Erythroblast (primary cell): ENCODE measurements around the gene EIF3A.
"Not testable (repeated sequence)": the region's sequence is repeated elsewhere in the genome, so short reads cannot be mapped to it uniquely, and the experiment has no call there.

ENCODE experiments used
- DNase-seq, 2 experiments: peaks; one replicate each; lab custom pipeline; 2025; lab: John Stamatoyannopoulos, UW
- GATA1 ChIP-seq: IDR thresholded peaks from 2 replicates; pipeline ENCODE4 v1.6.1; 2011; ENCODE audit warnings: low read depth, mild to moderate bottlenecking, control low read depth, low read length, moderate library complexity
- POLR2A ChIP-seq: IDR thresholded peaks from 2 replicates; pipeline ENCODE4 v1.6.1; 2011; ENCODE audit warnings: mild to moderate bottlenecking, low read length

Gene EIF3A, protein sequence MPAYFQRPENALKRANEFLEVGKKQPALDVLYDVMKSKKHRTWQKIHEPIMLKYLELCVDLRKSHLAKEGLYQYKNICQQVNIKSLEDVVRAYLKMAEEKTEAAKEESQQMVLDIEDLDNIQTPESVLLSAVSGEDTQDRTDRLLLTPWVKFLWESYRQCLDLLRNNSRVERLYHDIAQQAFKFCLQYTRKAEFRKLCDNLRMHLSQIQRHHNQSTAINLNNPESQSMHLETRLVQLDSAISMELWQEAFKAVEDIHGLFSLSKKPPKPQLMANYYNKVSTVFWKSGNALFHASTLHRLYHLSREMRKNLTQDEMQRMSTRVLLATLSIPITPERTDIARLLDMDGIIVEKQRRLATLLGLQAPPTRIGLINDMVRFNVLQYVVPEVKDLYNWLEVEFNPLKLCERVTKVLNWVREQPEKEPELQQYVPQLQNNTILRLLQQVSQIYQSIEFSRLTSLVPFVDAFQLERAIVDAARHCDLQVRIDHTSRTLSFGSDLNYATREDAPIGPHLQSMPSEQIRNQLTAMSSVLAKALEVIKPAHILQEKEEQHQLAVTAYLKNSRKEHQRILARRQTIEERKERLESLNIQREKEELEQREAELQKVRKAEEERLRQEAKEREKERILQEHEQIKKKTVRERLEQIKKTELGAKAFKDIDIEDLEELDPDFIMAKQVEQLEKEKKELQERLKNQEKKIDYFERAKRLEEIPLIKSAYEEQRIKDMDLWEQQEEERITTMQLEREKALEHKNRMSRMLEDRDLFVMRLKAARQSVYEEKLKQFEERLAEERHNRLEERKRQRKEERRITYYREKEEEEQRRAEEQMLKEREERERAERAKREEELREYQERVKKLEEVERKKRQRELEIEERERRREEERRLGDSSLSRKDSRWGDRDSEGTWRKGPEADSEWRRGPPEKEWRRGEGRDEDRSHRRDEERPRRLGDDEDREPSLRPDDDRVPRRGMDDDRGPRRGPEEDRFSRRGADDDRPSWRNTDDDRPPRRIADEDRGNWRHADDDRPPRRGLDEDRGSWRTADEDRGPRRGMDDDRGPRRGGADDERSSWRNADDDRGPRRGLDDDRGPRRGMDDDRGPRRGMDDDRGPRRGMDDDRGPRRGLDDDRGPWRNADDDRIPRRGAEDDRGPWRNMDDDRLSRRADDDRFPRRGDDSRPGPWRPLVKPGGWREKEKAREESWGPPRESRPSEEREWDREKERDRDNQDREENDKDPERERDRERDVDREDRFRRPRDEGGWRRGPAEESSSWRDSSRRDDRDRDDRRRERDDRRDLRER (N-terminal part only)

DNA sequence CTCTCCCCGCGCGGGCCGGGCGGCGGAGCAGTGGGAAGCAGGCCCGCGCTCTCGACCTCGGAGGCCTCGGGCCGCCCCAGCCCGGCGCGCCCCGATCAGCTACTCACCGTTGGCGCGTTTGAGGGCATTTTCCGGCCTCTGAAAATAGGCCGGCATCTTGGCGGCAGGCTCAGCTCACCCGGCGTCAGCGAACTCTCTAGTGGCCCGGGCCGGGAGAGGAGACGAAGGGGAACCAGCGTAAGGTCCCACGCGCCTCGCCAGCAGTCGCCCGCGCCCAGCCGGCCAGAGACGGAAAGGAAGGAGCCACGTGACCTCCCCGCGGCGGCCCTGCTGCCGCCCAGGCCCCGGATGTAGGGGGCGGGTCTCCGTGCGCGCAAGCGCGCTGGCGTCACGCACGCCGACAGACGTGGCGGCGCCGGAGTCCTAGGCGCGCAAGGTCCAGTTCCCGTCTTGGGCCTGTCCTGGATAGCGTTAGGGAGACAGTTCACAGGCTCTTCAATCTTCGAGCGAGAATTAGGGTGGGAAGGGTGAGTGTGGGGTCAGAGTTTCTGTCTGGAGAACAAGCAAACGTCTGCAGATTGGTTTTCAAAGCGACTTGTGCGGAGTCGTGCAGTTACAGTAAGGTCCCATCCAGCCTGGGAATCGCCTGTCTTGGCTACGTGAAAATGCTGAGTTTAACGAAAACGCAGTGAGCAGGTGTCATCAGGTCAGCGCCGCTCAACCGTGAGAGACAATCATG is at the start of gene EIF3A:
Gene EIF3A (minus strand): TSS at position 297 of the 739 bp plus-strand sequence. CDS start 141 bp downstream, at position 156.
- peak; percentile 95 to 97 for DNase-seq
- TF ChIP-seq GATA1 = no peak
- peak; percentile 98 for TF ChIP-seq POLR2A

DNA sequence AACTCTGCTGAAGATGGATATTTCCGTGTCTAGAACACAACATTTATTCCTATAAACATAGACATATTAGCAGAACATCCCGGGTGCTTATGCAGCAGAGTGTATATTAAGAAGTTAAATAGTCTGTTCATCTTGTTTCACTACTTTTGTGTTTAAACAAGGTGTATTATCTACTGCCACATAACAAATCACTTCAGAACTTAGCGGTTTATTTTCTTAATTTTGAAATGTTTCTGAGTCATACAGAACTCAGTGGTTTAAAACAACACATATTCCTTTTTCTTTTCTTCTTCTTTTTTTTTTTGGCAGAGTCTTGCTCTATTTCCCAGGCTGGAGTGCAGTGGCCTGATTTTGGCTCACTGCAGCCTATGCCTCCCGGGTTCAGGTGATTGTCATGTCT is 49.1 kb upstream of the EIF3A start:
- no peak for DNase-seq

DNA sequence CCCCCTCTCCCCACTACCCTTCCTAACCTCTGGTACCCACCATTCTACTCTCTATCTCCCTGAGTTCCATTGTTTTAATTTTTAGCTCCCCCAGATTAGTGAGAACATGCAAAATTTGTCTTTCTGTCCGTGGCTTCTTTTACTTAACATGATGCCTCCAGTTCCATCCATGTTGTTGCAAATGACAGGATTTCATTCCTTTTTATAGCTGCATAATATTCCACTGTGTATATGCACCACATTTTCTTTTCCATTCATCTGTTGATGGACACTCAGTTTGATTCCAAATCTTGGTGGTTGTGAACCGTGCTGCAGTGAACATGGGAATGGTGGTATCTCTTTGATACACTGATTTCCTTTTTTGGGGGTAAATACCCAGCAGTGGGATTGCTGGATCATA is 45.3 kb upstream of the EIF3A start:
- no peak for DNase-seq
- TF ChIP-seq POLR2A (no peak), GATA1 (no peak)

More for the DNA sequence above, 49.1 kb upstream of the EIF3A start:
- TF ChIP-seq GATA1 = no peak
- TF ChIP-seq POLR2A = no peak

DNA sequence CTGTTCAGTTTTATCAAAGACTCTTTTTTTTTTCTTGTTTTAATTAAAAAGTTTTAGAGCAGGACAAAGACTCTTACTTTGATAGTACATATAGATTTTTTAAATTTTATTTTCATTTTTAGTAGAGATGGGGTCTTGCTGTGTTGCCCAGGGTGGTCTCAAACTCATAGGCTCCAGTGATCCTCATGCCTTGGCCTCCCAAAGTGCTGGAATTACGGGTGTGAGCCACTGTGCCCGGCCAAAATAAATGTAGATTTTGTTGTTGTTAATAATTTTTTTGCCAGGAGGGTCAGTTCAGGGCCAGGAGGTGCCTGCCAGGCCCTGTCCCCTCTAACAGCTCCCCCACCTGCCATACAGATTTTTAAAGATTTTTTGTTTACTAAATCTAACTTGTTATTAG is 40.3 kb upstream of the EIF3A start:
- TF ChIP-seq POLR2A = no peak
- TF ChIP-seq GATA1 = no peak
- DNase-seq = no peak

DNA sequence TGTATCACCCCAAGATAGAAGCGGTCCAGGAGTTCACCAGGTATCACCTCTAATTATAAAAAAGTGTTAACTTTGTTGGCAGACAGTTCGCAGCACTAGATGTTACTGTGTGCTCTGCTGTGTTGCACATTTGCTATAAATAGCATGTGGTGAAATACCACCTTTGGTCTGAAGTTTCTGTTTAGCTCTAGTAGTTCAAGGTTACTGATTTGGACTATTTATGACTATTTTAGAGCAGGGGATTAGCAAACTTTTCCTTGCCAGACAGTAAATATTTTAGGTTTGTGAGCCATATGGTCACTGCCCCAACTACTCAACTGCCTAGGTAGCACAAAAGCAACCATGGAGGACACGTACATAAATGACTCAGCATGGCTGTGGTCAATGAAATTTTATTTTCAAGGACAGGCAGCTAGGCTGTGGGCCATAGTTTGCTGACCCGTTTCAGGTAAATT is 39.8 kb upstream of the EIF3A start:
- DNase-seq = no peak
- TF ChIP-seq GATA1 (no peak), POLR2A (no peak)

DNA sequence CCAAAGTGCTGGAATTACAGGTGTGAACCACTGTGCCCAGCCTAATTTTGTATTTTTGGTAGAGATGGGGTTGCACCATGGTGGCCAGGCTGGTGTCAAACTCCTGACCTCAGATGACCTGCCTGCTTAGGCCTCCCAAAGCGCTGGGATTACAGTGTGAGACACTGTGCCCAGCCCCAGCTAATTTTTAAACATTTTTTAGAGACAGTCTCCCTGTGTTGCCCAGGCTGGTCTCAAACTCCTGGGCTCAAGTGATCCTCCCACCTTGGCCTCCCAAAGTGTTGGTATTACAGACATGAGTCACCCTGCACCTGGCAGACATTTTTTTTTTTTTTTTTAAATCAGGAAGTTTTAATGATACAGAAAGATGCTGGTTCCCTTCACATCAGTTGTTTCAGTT is 38.8 kb upstream of the EIF3A start:
- DNase-seq = no peak
- TF ChIP-seq GATA1 (no peak), POLR2A (no peak)

DNA sequence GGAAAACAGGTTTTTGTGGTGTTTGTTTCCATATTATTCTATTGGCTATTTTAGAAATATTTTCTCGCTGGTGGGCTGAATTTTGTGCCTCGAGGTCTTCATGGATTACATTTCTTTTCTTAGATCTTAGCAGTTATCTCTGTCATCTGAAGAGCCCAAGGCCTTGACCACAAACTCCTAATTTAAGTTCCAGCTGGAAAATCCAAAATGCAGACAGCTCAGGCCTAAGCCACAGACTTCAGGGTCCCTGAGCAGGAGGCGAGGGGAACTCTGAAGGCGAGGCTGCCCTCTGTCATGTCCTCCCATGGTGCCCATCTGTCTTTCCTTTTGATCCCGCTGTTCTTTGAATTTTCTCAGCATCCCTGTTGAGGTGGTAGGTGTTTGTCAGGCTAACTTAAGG is 37.6 kb upstream of the EIF3A start:
- TF ChIP-seq POLR2A (no peak), GATA1 (no peak)
- no peak for DNase-seq

DNA sequence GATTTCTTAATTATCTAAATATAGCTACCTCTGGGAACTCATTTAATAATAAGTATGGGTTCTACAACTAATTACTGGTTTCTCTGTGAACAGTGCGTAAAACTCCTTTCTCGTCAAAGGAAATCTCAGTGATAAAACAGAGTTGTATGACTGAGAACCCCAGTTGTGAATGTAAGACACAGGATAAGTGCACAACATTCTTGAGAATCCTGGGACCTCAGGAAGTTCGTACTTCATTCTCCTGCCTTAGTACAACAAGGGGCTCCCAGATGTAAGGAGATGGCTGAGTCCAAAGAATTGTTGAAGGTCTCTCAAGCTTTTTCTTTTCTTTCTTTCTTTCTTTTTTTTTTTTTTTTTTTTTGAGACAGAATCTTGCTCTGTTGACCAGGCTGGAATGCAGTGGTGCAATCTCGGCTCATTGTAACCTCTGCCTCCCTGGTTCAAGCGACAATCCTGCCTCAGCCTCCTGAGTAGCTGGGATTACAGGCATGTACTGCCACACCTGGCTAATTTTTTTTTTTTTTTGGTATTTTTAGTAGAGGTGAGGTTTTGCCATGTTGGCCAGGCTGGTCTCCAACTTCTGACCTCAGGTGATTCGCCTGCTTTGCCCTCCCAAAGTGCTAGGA is 35.8 kb upstream of the EIF3A start:
- TF ChIP-seq POLR2A = no peak
- TF ChIP-seq GATA1 = no peak
- no peak for DNase-seq

DNA sequence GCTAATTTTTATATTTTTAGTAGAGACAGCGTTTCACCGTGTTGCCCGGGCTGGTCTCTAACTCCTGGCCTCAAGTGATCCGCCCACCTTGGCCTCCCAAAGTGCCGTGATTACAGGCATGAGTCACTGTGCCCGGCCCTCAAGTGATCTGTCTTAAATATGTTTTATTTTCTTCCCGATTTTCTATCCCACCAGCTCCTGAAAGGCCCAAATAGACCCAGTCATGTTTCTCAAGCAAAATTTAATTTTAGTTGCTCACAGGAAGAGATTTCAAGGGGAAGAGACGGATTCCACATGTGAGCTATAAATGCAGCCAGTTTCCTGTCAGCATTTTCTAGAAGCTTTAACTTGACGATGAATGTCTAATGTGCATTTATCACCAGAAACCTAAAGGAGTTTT is 35.3 kb upstream of the EIF3A start:
- no peak for TF ChIP-seq POLR2A
- TF ChIP-seq GATA1 = no peak
- DNase-seq = no peak

DNA sequence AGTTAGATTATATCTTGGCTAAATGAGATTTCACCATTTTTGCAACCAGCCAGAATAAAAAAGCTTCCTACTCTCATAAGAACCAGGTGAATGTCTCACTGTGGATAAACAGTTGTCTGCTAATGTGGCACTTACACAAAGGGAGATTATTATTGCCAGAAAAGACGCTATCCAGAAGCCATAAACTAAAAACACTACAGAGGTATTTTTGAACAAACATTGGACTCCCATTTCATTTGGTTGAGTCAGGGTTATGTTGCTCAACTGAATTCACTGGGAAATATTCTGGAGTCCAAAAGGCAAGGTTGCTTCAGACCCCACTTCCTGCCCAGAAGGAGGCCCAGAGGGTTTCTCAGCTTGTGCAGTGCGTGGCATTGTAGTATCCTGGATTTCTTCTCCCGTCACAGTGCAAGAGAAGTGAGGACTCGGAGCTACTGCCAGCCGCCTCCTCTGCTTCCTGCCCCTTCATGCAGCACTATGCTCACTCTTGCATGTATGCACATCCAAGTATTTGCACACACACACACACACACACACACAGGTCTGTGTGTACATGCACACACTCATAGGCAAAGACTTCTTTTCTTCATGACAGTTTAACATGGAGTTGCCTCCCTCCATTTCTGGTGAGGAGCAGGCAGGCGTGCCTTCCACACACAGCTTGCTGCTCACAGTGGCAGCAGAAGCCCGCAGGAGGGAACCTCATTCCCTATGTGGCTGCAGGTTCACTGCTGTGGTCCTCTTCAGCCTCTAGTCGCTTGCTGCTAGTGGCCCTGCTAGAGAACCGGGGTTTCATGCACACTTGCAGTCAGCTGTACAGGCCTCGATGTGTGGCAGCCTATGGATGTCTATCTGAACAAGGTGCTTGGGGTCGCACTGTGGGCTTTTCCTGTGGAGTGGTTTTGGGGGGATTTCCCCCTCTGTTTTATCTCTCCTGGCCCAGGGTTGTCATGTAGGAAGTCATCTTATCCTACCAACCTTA is 33.4 kb upstream of the EIF3A start:
- DNase-seq = no peak
- TF ChIP-seq POLR2A = no peak
- TF ChIP-seq GATA1 = no peak

DNA sequence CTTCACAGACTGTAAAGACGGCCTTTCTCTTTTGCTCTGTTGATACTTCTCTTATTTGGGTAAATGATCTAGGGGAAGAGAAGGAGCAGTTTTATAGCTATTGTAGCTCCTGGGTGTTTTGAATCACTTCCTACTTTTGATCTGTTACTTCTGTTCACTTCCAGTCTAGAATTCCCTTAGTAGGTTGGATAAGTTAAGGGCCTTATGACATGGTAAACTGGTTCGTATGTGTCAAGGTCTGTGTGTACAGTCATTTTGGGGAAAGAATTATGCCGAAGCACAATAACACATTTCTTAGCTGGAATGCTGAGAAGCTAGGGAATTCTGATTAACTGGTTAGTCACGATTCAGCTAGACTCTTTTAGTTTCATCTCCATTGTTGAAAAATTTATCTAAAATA is 31.4 kb upstream of the EIF3A start:
- no peak for DNase-seq
- TF ChIP-seq POLR2A (no peak), GATA1 (no peak)

DNA sequence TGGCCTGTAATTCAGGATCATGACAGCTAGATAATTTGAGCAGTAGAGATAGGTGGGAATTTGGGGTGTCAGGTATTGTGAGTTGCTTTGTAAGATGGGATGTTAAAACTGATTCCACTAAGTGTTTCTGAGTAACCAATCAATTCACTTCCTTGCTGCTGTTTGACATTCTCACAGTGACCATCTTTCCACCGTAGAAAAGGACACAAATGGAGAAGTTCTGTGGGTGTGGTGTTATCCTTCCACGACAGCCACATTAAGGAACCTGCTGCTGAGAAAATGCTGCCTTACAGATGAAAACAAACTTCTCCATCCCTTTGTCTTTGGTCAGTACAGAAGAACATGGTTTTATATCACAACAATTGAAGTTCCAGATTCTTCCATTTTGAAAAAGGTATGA is 27.2 kb upstream of the EIF3A start:
- not testable (repeated sequence) for DNase-seq

DNA sequence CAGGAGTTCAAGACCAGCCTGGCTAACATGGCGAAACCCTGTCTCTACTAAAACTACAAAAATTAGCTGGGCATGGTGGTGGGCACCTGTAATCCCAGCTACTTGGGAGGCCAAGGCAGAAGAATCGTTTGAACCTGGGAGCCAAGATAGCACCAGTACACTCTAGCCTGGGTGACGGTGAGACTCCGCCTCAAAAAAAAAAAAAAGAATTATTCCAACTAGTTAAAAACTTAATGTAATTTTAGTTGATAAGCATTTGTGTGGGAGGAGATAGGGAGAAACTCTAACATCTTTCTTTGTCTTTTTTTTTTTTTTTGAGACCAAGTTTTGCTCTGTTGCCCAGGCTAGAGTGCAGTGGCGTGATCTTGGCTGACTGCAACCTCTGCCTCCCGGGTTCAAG is 26.5 kb upstream of the EIF3A start:
- not testable (repeated sequence) for DNase-seq

DNA sequence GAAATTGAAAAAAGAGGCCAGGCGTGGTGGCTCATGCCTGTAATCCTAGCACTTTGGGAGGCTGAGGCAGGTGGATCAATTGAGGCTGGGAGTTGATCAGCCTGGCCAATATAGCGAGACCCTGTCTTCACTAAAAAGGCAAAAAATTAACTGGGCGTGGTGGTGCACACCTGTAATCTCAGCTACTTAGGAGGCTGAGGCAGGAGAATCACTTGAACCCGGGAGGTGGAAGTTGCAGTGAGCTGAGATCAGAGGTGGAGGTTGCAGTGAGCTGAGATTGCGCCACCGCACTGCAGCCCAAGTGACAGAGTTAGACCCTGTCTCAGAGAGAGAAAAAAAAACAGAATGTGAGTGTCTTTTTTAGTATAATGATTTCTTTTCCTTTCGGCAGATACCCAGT is 25.3 kb upstream of the EIF3A start:
- not testable (repeated sequence) for DNase-seq
